Measurements from ENCODE around the gene PALM2AKAP2. TPM values are rescaled to one million over a fixed set of nuclear protein-coding genes. Genes with fewer than 3 reads are reported as not detected.

The PALM2AKAP2 gene
- total RNA-seq (2013; cell fraction: nucleolus; rRNA removed): not detected in 2 replicates
- total RNA-seq (2014; rRNA removed): not detected in 2 replicates
- total RNA-seq (2014; rRNA removed; fragmentation: Illumina TruSeq; extraction: Trizol): not detected in 2 replicates
- total RNA-seq (2021): 0.43 TPM in 1 of 2 replicates, not detected in the other
- polyA plus RNA-seq (2011; ENCODE audit: low read depth): not detected
- polyA plus RNA-seq (2011; rRNA removed): 0.03 TPM in 1 of 2 replicates, not detected in the other
- not detected in 2 replicates for polyA plus RNA-seq (2011; cell fraction: cytosol; rRNA removed)
- not detected in 2 replicates for polyA plus RNA-seq (2011; cell fraction: nucleus; rRNA removed)
- not detected in 2 replicates for polyA plus RNA-seq (2012)
- polyA plus RNA-seq (2014; fragmentation: Illumina TruSeq; extraction: Trizol): 0.01 TPM in 1 of 2 replicates, not detected in the other
- polyA plus RNA-seq (2014; fragmentation: Nextera tagmentation; extraction: Ambion mirVana): not detected
- not detected in 2 replicates for polyA plus RNA-seq (2014; rRNA removed)
- not detected for polyA plus RNA-seq (2016; fragmentation: Nextera tagmentation; extraction: Ambion mirVana)
- polyA minus RNA-seq (2011; rRNA and poly(A)+ RNA removed): not detected in 2 replicates
- polyA minus RNA-seq (2011; cell fraction: cytosol; rRNA and poly(A)+ RNA removed): not detected in 2 replicates
- polyA minus RNA-seq (2011; cell fraction: nucleus; rRNA and poly(A)+ RNA removed): not detected in 2 replicates
- Bru-seq, nascent RNA: percentile 19 among the genes with signal in this experiment
- percentile 7 among the genes with signal in this experiment for BruChase-seq, experiment 1, labeled RNA remaining after a 6-hour chase
- BruChase-seq, experiment 2, labeled RNA remaining after a 2-hour chase: percentile 13 among the genes with signal in this experiment
- long read RNA-seq, experiment 1: 0 reads
- long read RNA-seq, experiment 2: 0 reads

GRCh38 chr9:109779711-109780452, at the start of gene PALM2AKAP2:
PALM2AKAP2 (plus strand) TSS chr9:109780198; CDS start chr9:109780489, 291 bp downstream.
- no peaks in the 10 kb centered on the region; the same call in 2 of the 3 replicates for H3K9me3 ChIP-seq (replicated peaks; ENCODE audit: control insufficient read depth, insufficient read depth, low read length)
- in situ Hi-C loops (cut with MboI) (no loop called here), intact Hi-C loops (cut with micrococcal nuclease; ENCODE audit: unreplicated experiment) (no loop called here)
- SMC1A ChIA-PET (ENCODE audit: uncharacterized antibody, unreplicated experiment): no interaction called here
- H3K36me3 ChIP-seq (ENCODE audit: control insufficient read depth in 2 of 2, insufficient read depth in 2 of 2, low read length in 1 of 2): no peaks in the 10 kb centered on the region
- FAIRE-seq: no peak
- H4K20me1 ChIP-seq (ENCODE audit: control insufficient read depth, insufficient read depth): no peaks in the 10 kb centered on the region
- no peak within 1 kb of the TSS for H3K9ac ChIP-seq (ENCODE audit: control insufficient read depth, insufficient read depth, low read length)
- no peak within 1 kb of the TSS for H3K4me2 ChIP-seq (ENCODE audit: control insufficient read depth, insufficient read depth)
- POLR2A ChIA-PET: no interaction called here
- no peak within 1 kb of the TSS for H3K27ac ChIP-seq (ENCODE audit: control insufficient read depth, insufficient read depth)
- H3K4me3 ChIP-seq: no peak within 1 kb of the TSS
- no peaks in the 10 kb centered on the region for H3K79me2 ChIP-seq (ENCODE audit: control insufficient read depth, insufficient read depth, low read length)
- no peak for TF ChIP-seq ASH2L (IDR thresholded peaks at IDR 0.05; ENCODE audit: borderline replicate concordance, low read depth)
- TF ChIP-seq, protein P1, sequence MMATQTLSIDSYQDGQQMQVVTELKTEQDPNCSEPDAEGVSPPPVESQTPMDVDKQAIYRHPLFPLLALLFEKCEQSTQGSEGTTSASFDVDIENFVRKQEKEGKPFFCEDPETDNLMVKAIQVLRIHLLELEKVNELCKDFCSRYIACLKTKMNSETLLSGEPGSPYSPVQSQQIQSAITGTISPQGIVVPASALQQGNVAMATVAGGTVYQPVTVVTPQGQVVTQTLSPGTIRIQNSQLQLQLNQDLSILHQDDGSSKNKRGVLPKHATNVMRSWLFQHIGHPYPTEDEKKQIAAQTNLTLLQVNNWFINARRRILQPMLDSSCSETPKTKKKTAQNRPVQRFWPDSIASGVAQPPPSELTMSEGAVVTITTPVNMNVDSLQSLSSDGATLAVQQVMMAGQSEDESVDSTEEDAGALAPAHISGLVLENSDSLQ (IDR thresholded peaks at IDR 0.05): no peak
- TF ChIP-seq PRDM15 (CRISPR knock-in tag; IDR thresholded peaks at IDR 0.05): no peak
- TF ChIP-seq KLF5 (IDR thresholded peaks at IDR 0.05; ENCODE audit: partially characterized antibody): no peak
- no peak for TF ChIP-seq POLR2A (IDR thresholded peaks at IDR 0.05; ENCODE audit: low read depth, low read length)
- no peaks in the 10 kb centered on the region for H3K4me1 ChIP-seq (ENCODE audit: control insufficient read depth, insufficient read depth, low read length)
- RAD21 ChIA-PET (ENCODE audit: unreplicated experiment): no interaction called here
- H3K27me3 ChIP-seq (replicated peaks in 1 of 2; ENCODE audit: control insufficient read depth in 2 of 2, insufficient read depth in 2 of 2, low read length in 1 of 2): peaks cover 2 to 4% of the 10 kb centered on the region in 2 experiments; a peak in 1 of 4 replicates
- CTCF ChIA-PET: no interaction called here
- DNase-seq (ENCODE audit: low read depth, low spot score): no peak
- no peak for ATAC-seq
- BruUV-seq (replicated peaks): no TSS peak
- no peak within 1 kb of the TSS for H2AFZ ChIP-seq (ENCODE audit: control insufficient read depth, low read depth, low read length)
- WGBS (ENCODE audit: insufficient coverage, insufficient replicate concordance, low lambda C conversion rate, missing lambda C conversion rate): 16% methylated on average over 54 of the region's 85 CpGs
